ENCODE results near the gene ST6GAL1.

DNA sequence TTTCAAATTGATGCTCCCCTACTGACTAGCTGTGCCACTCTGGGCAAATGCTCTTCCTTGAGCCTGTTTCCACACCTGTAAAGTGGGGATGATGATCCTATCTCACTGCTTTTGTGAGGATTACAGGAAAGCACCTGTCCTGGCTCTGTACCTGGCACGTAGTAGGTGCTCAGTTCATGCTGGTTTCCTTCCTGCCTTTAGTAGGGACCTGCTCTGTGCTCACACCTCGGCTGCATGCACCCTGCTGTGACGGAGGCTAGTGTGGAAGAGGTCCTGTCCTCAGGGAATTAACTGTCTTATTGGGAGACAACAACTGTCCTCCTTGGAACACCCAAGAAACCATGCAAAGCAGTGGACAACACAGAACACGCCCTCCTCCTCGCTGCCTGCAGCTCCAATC lies 147.2 kb downstream of the ST6GAL1 start:
- TF ChIP-seq, protein P1, sequence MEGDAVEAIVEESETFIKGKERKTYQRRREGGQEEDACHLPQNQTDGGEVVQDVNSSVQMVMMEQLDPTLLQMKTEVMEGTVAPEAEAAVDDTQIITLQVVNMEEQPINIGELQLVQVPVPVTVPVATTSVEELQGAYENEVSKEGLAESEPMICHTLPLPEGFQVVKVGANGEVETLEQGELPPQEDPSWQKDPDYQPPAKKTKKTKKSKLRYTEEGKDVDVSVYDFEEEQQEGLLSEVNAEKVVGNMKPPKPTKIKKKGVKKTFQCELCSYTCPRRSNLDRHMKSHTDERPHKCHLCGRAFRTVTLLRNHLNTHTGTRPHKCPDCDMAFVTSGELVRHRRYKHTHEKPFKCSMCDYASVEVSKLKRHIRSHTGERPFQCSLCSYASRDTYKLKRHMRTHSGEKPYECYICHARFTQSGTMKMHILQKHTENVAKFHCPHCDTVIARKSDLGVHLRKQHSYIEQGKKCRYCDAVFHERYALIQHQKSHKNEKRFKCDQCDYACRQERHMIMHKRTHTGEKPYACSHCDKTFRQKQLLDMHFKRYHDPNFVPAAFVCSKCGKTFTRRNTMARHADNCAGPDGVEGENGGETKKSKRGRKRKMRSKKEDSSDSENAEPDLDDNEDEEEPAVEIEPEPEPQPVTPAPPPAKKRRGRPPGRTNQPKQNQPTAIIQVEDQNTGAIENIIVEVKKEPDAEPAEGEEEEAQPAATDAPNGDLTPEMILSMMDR (conservative IDR thresholded peaks at IDR 0.05; ENCODE audit: low read depth, low read length): no peak
- no peak for TF ChIP-seq EZH2 (IDR thresholded peaks at IDR 0.05; ENCODE audit: borderline replicate concordance, low read depth, low read length, poor library complexity, severe bottlenecking)

Data from A673 (cell line).